HG03097 (cell line): ENCODE results near the gene KLK7.

Source experiments
- ATAC-seq: cut with Tn5 transposase; IDR thresholded peaks from one replicate; pipeline ENCODE4 v1.9.1; 2021; ENCODE audit not compliant: unreplicated experiment, low FRiP score

Gene KLK7

GRCh38 chr19:50939596-50939995 lies 44.1 kb downstream of the KLK7 start:
- ATAC-seq, result no peak

GRCh38 chr19:50933640-50934039 lies 50.1 kb downstream of the KLK7 start:
- ATAC-seq, result no peak

GRCh38 chr19:50932690-50933083 lies 51.0 kb downstream of the KLK7 start:
- no peak for ATAC-seq

- no peak for ATAC-seq
Observed at GRCh38 chr19:50932018-50932689, 51.6 kb downstream of the KLK7 start.

- ATAC-seq, result no peak
Observed at GRCh38 chr19:50931023-50931422, 52.7 kb downstream of the KLK7 start.

- no peak for ATAC-seq
Observed at GRCh38 chr19:50928831-50929230, 54.9 kb downstream of the KLK7 start.
